Measurements from ENCODE around the gene C16orf92. TPM values are rescaled to one million over a fixed set of nuclear protein-coding genes. Genes with fewer than 3 reads are reported as not detected.

C16orf92 gene
- total and polyA plus RNA-seq, 2 experiments from 2014 or later, result not detected

DNA sequence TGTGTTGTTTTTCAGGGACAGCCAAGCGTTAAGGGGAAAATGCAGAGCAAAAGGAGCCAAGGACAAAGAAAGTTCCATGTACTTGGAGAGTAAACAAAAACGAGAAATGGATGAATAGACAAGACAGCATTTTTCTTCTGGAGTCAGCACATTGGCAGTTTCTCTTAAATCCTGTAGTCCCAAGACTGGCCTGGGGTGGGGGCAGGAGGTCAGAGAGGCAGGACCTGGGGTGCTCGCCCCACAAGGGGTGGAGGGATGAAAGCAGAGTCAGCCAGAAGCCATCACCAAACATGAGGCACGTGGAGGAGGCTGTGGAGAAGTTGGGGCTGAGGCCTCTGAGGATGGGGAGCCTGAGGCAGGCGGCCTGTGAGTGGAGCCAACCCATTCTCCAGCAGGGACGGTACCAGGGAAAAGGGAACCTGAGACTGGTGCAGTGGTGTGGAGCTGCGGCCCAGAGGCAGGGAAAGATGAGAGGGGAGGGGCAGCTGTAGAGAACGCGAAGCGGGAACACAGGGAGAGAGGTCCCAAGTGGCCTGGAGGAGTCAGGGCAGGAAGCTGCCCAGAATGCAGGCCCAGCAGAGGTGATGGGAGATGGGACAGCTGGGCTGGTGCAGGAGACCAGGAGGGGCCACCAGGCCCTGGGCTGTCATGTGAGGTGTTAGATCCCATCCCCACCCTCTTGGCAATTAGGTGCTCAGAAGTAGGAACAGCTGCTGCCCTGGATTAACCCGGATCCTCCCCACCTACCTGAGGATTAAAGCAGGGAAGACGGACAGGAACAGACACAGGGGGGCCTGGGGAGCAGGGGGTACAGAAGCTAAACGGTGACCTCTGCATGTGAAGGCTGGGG is 4.8 kb downstream of the C16orf92 start:
- H3K27me3 ChIP-seq, result peaks cover 27% of the 10 kb centered on the region
- H3K9me3 ChIP-seq (ENCODE audit: low read depth), result no peaks in the 10 kb centered on the region
- no peaks in the 10 kb centered on the region for H3K36me3 ChIP-seq
- TF ChIP-seq, protein P1, sequence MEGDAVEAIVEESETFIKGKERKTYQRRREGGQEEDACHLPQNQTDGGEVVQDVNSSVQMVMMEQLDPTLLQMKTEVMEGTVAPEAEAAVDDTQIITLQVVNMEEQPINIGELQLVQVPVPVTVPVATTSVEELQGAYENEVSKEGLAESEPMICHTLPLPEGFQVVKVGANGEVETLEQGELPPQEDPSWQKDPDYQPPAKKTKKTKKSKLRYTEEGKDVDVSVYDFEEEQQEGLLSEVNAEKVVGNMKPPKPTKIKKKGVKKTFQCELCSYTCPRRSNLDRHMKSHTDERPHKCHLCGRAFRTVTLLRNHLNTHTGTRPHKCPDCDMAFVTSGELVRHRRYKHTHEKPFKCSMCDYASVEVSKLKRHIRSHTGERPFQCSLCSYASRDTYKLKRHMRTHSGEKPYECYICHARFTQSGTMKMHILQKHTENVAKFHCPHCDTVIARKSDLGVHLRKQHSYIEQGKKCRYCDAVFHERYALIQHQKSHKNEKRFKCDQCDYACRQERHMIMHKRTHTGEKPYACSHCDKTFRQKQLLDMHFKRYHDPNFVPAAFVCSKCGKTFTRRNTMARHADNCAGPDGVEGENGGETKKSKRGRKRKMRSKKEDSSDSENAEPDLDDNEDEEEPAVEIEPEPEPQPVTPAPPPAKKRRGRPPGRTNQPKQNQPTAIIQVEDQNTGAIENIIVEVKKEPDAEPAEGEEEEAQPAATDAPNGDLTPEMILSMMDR (IDR thresholded peaks at IDR 0.05; ENCODE audit: low read depth, low read length), result no peak
- H3K4me1 ChIP-seq (ENCODE audit: low read depth), result no peaks in the 10 kb centered on the region
- H3K27ac ChIP-seq, result no peak overlapping the region
- DNase-seq (ENCODE audit: low read depth in 1 of 2, low spot score in 1 of 2), result no peak
- H3K4me3 ChIP-seq, result no peak overlapping the region

DNA sequence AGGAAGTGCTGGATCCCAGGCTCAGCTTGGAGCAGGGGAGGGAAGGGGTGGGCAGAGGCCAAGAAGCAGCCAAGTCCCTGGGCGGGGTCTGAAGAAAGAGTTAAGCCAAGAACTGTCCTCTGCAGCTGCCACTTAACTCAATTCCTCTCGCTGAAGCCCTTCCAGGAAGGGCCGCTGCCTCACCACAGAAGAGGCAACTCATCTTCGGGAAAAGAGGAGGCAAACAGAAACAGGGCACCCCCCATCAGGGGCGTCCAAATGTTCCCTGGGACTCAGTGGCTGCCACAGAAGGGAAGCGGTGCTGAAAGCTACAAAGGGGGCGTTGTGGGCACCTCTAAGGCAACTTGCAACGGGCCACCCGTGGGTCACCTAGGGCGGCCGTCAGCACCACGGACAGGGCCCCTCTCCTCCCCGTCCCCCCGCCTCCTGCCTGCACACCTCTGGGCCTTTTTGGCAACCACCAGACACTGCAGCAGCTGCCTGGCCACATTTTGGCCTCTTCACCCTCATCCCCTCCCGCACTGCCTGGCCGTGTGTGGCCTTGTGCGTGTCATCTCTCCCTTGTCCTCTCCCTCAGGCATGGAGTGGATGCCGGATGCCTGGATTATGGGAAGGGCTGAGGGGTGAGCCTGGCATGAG is 5.6 kb downstream of the C16orf92 start:
- Histone ChIP-seq H3K27me3 (peaks cover 31% of the 10 kb centered on the region), H3K27ac (no peak overlapping the region), H3K4me3 (no peak overlapping the region), H3K36me3 (no peaks in the 10 kb centered on the region), H3K9me3 (ENCODE audit: low read depth) (no peaks in the 10 kb centered on the region), H3K4me1 (ENCODE audit: low read depth) (no peaks in the 10 kb centered on the region)
- TF ChIP-seq, protein P1 (IDR thresholded peaks at IDR 0.05; ENCODE audit: low read depth, low read length), result no peak
- peak; percentile 30 to 85 for DNase-seq (ENCODE audit: low read depth in 1 of 2, low spot score in 1 of 2)

DNA sequence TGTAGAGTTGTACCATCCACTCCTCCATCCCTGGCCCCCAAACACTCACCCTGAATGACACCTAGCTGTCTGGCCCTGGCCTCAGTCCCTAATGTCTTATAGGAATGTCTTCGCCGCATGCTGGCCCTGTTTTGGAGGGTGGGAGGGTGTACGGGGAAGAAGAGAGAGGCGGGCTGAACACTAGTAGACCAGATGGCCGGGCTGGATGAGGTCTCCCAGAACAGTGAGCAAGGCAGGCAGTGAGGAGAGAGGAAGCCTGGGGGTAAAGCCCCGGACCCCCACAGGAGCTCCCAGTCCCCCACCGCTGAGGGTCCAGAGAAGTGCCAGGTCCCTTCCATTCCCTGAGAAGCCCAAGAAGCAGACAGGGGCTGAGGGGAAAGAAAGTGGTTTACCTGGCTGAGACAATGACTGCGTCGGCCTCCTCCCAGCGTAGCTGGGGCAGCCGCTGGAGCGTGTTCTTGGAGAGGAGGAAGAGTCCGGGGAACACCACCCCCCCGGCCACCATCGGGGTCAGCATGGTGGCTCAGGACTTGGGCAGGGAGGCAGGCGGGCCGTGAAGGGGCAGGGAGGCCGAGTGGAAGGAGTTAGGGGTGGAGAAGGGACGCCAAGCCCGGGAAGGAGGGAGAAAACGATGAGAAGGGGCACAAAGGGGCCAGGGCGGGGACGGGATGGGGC is 7.2 kb downstream of the C16orf92 start:
- DNase-seq (ENCODE audit: low read depth in 1 of 2, low spot score in 1 of 2), result no peak
- TF ChIP-seq, protein P1 (IDR thresholded peaks at IDR 0.05; ENCODE audit: low read depth, low read length), result no peak
- H3K9me3 ChIP-seq (ENCODE audit: low read depth), result no peaks in the 10 kb centered on the region
- H3K4me3 ChIP-seq, result no peak overlapping the region
- H3K27me3 ChIP-seq, result peaks cover 38% of the 10 kb centered on the region
- H3K36me3 ChIP-seq, result no peaks in the 10 kb centered on the region
- H3K4me1 ChIP-seq (ENCODE audit: low read depth), result no peaks in the 10 kb centered on the region
- no peak overlapping the region for H3K27ac ChIP-seq

GRCh38 chr16:30030841-30031413 is 7.9 kb downstream of the C16orf92 start, which contains the start of gene TLCD3B:
Gene TLCD3B, minus strand, starts transcription at chr16:30031271. Its CDS starts 744 bp downstream, at chr16:30030527.
- Histone ChIP-seq H3K27me3 (peaks cover 44% of the 10 kb centered on the region), H3K36me3 (no peaks in the 10 kb centered on the region), H3K27ac (no peak within 1 kb of the TSS), H3K9me3 (ENCODE audit: low read depth) (no peaks in the 10 kb centered on the region), H3K4me1 (ENCODE audit: low read depth) (no peaks in the 10 kb centered on the region), H3K4me3 (peak within 1 kb of the TSS; percentile 15)
- no peak for DNase-seq (ENCODE audit: low read depth in 1 of 2, low spot score in 1 of 2)
- TF ChIP-seq, protein P1 (IDR thresholded peaks at IDR 0.05; ENCODE audit: low read depth, low read length), result no peak

GRCh38 chr16:30031477-30031918 is 8.5 kb downstream of the C16orf92 start:
- no peaks in the 10 kb centered on the region for H3K4me1 ChIP-seq (ENCODE audit: low read depth)
- H3K4me3 ChIP-seq, result no peak overlapping the region
- H3K27me3 ChIP-seq, result peaks cover 49% of the 10 kb centered on the region
- no peaks in the 10 kb centered on the region for H3K36me3 ChIP-seq
- no peak overlapping the region for H3K27ac ChIP-seq
- TF ChIP-seq, protein P1 (IDR thresholded peaks at IDR 0.05; ENCODE audit: low read depth, low read length), result no peak
- DNase-seq (ENCODE audit: low read depth in 1 of 2, low spot score in 1 of 2), result no peak
- no peaks in the 10 kb centered on the region for H3K9me3 ChIP-seq (ENCODE audit: low read depth)
